Choroid plexus epithelial cell (primary cell): ENCODE data around the gene USP17L19.
"Not testable (repeated sequence)": the region's sequence is repeated elsewhere in the genome, so short reads cannot be mapped to it uniquely, and the experiment has no call there.

Source experiments
- DNase-seq: peaks from one replicate; pipeline ENCODE4 v3.0.0-alpha.2; 2010; ENCODE audit warnings: low read depth
- H3K4me3 ChIP-seq: 2 replicates; pipeline ENCODE4 v1.5.1; 2011; ENCODE audit warnings: low read depth, mild to moderate bottlenecking, control low read depth, low read length, moderate library complexity

The USP17L19 gene, protein sequence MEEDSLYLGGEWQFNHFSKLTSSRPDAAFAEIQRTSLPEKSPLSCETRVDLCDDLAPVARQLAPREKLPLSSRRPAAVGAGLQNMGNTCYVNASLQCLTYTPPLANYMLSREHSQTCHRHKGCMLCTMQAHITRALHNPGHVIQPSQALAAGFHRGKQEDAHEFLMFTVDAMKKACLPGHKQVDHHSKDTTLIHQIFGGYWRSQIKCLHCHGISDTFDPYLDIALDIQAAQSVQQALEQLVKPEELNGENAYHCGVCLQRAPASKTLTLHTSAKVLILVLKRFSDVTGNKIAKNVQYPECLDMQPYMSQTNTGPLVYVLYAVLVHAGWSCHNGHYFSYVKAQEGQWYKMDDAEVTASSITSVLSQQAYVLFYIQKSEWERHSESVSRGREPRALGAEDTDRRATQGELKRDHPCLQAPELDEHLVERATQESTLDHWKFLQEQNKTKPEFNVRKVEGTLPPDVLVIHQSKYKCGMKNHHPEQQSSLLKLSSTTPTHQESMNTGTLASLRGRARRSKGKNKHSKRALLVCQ

DNA sequence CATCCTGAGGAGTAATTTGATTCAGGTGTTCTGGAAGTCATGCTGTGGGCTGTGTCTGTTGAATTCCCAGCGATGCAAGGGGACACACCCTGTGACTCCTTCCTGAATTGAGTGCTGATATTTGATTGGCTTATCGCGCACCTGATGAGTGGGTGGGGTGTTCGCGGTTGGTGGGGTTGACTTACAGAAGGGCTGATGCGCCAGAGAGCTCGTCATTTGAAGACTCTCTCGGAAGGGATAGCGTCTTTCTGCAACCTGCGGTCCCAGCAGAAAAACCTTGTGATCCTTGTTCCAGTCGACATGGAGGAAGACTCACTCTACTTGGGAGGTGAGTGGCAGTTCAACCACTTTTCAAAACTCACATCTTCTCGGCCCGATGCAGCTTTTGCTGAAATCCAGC lies at the start of gene USP17L19:
TSS of gene USP17L19 (plus strand) at position 301 of the 400 bp plus-strand sequence. CDS start at position 301, 0 bp downstream.
- not testable (repeated sequence) for H3K4me3 ChIP-seq, DNase-seq

DNA sequence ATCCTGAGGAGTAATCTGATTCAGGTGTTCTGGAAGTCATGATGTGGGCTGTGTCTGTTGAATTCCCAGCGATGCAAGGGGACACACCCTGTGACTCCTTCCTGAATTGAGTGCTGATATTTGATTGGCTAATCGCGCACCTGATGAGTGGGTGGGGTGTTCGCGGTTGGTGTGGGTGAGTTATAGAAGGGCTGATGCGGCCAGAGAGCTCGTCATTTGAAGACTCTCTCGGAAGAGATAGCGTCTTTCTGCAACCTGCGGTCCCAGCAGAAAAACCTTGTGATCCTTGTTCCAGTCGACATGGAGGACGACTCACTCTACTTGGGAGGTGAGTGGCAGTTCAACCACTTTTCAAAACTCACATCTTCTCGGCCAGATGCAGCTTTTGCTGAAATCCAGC lies 42.8 kb upstream of the USP17L19 start, which contains the start of gene USP17L10:
TSS of gene USP17L10 (plus strand) at position 301 of the 400 bp plus-strand sequence. CDS start at position 301, 0 bp downstream.
- not testable (repeated sequence) for H3K4me3 ChIP-seq, DNase-seq

DNA sequence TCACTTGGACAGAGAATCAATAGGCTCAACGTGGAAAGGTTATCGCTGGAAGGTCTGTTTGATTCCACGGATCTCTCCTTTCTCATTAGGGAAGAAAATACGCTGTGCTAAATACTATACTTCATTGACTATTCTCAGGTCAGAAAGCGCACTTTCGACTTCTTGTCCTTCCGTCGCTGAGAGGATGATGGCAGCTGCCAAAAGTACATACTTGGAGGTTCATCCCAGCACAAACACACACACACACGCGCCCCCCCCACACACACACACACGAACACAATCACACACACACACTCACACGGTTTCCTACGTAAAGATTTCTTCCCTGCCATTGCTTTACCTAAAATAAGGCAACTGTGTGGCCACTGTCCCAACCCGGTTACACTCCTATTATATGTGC lies 38.5 kb upstream of the USP17L19 start:
- DNase-seq, H3K4me3 ChIP-seq: not testable (repeated sequence)

DNA sequence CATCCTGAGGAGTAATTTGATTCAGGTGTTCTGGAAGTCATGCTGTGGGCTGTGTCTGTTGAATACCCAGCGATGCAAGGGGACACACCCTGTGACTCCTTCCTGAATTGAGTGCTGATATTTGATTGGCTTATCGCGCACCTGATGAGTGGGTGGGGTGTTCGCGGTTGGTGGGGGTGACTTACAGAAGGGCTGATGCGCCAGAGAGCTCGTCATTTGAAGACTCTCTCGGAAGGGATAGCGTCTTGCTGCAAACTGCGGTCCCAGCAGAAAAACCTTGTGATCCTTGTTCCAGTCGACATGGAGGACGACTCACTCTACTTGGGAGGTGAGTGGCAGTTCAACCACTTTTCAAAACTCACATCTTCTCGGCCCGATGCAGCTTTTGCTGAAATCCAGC lies 38.1 kb upstream of the USP17L19 start, which contains the start of gene USP17L11:
TSS of gene USP17L11 (plus strand) at position 301 of the 400 bp plus-strand sequence. CDS start at position 301, 0 bp downstream.
- not testable (repeated sequence) for H3K4me3 ChIP-seq, DNase-seq

DNA sequence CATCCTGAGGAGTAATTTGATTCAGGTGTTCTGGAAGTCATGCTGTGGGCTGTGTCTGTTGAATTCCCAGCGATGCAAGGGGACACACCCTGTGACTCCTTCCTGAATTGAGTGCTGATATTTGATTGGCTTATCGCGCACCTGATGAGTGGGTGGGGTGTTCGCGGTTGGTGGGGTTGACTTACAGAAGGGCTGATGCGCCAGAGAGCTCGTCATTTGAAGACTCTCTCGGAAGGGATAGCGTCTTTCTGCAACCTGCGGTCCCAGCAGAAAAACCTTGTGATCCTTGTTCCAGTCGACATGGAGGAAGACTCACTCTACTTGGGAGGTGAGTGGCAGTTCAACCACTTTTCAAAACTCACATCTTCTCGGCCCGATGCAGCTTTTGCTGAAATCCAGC lies 33.3 kb upstream of the USP17L19 start, which contains the start of gene USP17L12:
TSS of gene USP17L12 (plus strand) at position 301 of the 400 bp plus-strand sequence. CDS start at position 301, 0 bp downstream.
- DNase-seq, H3K4me3 ChIP-seq: not testable (repeated sequence)

DNA sequence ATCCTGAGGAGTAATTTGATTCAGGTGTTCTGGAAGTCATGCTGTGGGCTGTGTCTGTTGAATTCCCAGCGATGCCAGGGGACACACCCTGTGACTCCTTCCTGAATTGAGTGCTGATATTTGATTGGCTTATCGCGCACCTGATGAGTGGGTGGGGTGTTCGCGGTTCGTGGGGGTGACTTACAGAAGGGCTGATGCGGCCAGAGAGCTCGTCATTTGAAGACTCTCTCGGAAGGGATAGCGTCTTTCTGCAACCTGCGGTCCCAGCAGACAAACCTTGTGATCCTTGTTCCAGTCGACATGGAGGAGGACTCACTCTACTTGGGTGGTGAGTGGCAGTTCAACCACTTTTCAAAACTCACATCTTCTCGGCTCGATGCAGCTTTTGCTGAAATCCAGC lies 28.6 kb upstream of the USP17L19 start, which contains the start of gene USP17L13:
TSS of gene USP17L13 (plus strand) at position 301 of the 400 bp plus-strand sequence. CDS start at position 301, 0 bp downstream.
- not testable (repeated sequence) for DNase-seq, H3K4me3 ChIP-seq

DNA sequence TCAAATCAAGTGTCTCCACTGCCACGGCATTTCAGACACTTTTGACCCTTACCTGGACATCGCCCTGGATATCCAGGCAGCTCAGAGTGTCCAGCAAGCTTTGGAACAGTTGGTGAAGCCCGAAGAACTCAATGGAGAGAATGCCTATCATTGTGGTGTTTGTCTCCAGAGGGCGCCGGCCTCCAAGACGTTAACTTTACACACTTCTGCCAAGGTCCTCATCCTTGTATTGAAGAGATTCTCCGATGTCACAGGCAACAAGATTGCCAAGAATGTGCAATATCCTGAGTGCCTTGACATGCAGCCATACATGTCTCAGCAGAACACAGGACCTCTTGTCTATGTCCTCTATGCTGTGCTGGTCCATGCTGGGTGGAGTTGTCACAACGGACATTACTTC lies 22.9 kb upstream of the USP17L19 start:
- not testable (repeated sequence) for H3K4me3 ChIP-seq, DNase-seq

DNA sequence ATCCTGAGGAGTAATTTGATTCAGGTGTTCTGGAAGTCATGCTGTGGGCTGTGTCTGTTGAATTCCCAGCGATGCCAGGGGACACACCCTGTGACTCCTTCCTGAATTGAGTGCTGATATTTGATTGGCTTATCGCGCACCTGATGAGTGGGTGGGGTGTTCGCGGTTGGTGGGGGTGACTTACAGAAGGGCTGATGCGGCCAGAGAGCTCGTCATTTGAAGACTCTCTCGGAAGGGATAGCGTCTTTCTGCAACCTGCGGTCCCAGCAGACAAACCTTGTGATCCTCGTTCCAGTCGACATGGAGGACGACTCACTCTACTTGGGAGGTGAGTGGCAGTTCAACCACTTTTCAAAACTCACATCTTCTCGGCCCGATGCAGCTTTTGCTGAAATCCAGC lies 19.1 kb upstream of the USP17L19 start, which contains the start of gene USP17L15:
TSS of gene USP17L15 (plus strand) at position 301 of the 400 bp plus-strand sequence. CDS start at position 301, 0 bp downstream.
- not testable (repeated sequence) for DNase-seq, H3K4me3 ChIP-seq

DNA sequence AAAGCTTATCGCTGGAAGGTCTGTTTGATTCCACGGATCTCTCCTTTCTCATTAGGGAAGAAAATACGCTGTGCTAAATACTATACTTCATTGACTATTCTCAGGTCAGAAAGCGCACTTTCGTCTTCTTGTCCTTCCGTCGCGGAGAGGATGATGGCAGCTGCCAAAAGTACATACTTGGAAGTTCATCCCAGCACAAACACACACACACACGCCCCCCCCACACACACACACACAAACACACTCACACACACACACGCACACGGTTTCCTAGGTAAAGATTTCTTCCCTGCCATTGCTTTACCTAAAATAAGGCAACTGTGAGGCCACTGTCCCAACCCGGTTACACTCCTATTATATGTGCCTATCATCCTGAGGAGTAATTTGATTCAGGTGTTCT lies 14.7 kb upstream of the USP17L19 start:
- H3K4me3 ChIP-seq, DNase-seq: not testable (repeated sequence)

DNA sequence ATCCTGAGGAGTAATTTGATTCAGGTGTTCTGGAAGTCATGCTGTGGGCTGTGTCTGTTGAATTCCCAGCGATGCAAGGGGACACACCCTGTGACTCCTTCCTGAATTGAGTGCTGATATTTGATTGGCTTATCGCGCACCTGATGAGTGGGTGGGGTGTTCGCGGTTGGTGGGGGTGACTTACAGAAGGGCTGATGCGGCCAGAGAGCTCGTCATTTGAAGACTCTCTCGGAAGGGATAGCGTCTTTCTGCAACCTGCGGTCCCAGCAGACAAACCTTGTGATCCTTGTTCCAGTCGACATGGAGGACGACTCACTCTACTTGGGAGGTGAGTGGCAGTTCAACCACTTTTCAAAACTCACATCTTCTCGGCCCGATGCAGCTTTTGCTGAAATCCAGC lies 9.6 kb upstream of the USP17L19 start, which contains the start of gene USP17L17:
TSS of gene USP17L17 (plus strand) at position 301 of the 400 bp plus-strand sequence. CDS start at position 301, 0 bp downstream.
- H3K4me3 ChIP-seq, DNase-seq: not testable (repeated sequence)

DNA sequence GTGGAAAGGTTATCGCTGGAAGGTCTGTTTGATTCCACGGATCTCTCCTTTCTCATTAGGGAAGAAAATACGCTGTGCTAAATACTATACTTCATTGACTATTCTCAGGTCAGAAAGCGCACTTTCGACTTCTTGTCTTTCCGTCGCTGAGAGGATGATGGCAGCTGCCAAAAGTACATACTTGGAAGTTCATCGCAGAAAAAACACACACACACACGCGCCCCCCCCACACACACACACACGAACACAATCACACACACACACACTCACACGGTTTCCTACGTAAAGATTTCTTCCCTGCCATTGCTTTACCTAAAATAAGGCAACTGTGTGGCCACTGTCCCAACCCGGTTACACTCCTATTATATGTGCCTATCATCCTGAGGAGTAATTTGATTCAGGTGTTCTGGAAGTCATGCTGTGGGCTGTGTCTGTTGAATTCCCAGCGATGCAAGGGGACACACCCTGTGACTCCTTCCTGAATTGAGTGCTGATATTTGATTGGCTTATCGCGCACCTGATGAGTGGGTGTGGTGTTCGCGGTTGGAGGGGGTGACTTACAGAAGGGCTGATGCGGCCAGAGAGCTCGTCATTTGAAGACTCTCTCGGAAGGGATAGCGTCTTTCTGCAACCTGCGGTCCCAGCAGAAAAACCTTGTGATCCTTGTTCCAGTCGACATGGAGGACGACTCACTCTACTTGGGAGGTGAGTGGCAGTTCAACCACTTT lies 5.1 kb upstream of the USP17L19 start, which contains the start of gene USP17L18:
TSS of gene USP17L18 (plus strand) at position 678 of the 728 bp plus-strand sequence. CDS start at position 678, 0 bp downstream.
- not testable (repeated sequence) for H3K4me3 ChIP-seq

DNA sequence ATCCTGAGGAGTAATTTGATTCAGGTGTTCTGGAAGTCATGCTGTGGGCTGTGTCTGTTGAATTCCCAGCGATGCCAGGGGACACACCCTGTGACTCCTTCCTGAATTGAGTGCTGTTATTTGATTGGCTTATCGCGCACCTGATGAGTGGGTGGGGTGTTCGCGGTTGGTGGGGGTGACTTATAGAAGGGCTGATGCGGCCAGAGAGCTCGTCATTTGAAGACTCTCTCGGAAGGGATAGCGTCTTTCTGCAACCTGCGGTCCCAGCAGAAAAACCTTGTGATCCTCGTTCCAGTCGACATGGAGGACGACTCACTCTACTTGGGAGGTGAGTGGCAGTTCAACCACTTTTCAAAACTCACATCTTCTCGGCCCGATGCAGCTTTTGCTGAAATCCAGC lies 4.6 kb downstream of the USP17L19 start, which contains the start of gene USP17L20:
TSS of gene USP17L20 (plus strand) at position 301 of the 400 bp plus-strand sequence. CDS start at position 301, 0 bp downstream.
- not testable (repeated sequence) for DNase-seq, H3K4me3 ChIP-seq

More for the DNA sequence above, 5.1 kb upstream of the USP17L19 start, which contains the start of gene USP17L18:
- DNase-seq: not testable (repeated sequence)

DNA sequence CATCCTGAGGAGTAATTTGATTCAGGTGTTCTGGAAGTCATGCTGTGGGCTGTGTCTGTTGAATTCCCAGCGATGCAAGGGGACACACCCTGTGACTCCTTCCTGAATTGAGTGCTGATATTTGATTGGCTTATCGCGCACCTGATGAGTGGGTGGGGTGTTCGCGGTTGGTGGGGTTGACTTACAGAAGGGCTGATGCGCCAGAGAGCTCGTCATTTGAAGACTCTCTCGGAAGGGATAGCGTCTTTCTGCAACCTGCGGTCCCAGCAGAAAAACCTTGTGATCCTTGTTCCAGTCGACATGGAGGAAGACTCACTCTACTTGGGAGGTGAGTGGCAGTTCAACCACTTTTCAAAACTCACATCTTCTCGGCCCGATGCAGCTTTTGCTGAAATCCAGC lies 9.4 kb downstream of the USP17L19 start, which contains the start of gene USP17L21:
TSS of gene USP17L21 (plus strand) at position 301 of the 400 bp plus-strand sequence. CDS start at position 301, 0 bp downstream.
- DNase-seq, H3K4me3 ChIP-seq: not testable (repeated sequence)

DNA sequence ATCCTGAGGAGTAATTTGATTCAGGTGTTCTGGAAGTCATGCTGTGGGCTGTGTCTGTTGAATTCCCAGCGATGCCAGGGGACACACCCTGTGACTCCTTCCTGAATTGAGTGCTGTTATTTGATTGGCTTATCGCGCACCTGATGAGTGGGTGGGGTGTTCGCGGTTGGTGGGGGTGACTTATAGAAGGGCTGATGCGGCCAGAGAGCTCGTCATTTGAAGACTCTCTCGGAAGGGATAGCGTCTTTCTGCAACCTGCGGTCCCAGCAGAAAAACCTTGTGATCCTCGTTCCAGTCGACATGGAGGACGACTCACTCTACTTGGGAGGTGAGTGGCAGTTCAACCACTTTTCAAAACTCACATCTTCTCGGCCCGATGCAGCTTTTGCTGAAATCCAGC lies 14.1 kb downstream of the USP17L19 start, which contains the start of gene USP17L22:
TSS of gene USP17L22 (plus strand) at position 301 of the 400 bp plus-strand sequence. CDS start at position 301, 0 bp downstream.
- not testable (repeated sequence) for DNase-seq, H3K4me3 ChIP-seq

DNA sequence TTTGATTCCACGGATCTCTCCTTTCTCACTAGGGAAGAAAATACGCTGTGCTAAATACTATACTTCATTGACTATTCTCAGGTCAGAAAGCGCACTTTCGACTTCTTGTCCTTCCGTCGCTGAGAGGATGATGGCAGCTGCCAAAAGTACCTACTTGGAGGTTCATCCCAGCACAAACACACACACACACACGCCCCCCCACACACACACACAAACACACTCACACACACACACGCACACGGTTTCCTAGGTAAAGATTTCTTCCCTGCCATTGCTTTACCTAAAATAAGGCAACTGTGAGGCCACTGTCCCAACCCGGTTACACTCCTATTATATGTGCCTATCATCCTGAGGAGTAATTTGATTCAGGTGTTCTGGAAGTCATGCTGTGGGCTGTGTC lies 18.5 kb downstream of the USP17L19 start:
- not testable (repeated sequence) for H3K4me3 ChIP-seq, DNase-seq
